Liver (tissue), 9 donors: ENCODE measurements around the gene DYRK1A. TPM values are rescaled to one million over a fixed set of nuclear protein-coding genes. Genes with fewer than 3 reads are reported as not detected.
A peak's percentile ranks its signal among the peaks of the same experiment; 100 is the strongest.

Source experiments
- DNase-seq: peaks from one replicate; pipeline ENCODE4 v3.0.0-alpha.2; 2017; ENCODE audit warnings: low spot score
- H3K27ac ChIP-seq, 2 donors: one replicate each; pipeline ENCODE4 v1.7.0; 2013; ENCODE audit warnings: inconsistent platforms in 2 of 2, low read length in 2 of 2, control low read depth in 1 of 2, low read depth in 1 of 2, mild to moderate bottlenecking in 1 of 2
- H3K27me3 ChIP-seq, 4 donors: one replicate each; pipeline versions ENCODE4 v1.6.1 to v1.7.0; 2013; ENCODE audit warnings: low read length in 3 of 4, inconsistent platforms in 1 of 4, mild to moderate bottlenecking in 1 of 4, moderate library complexity in 1 of 4; ENCODE audit not compliant: control insufficient read depth in 4 of 4, insufficient read depth in 4 of 4
- H3K36me3 ChIP-seq, 4 donors: one replicate each; pipeline versions ENCODE4 v1.6.1 to v1.7.0; 2013; ENCODE audit warnings: low read length in 3 of 4, mild to moderate bottlenecking in 3 of 4, low read depth in 1 of 4, moderate library complexity in 1 of 4; ENCODE audit not compliant: control insufficient read depth in 4 of 4, insufficient read depth in 3 of 4
- H3K4me1 ChIP-seq, 4 donors: one replicate each; pipeline versions ENCODE4 v1.6.1 to v1.7.0; 2013; ENCODE audit warnings: low read length in 3 of 4, mild to moderate bottlenecking in 3 of 4, moderate library complexity in 1 of 4; ENCODE audit not compliant: control insufficient read depth in 4 of 4, insufficient read depth in 4 of 4
- H3K4me3 ChIP-seq, 3 donors: one replicate each; pipeline versions ENCODE4 v1.6.1 to v1.7.0; 2013; ENCODE audit warnings: low read length in 3 of 3, control low read depth in 1 of 3, low read depth in 1 of 3, mild to moderate bottlenecking in 1 of 3
- H3K9ac ChIP-seq, 2 donors: one replicate each; pipeline ENCODE4 v1.7.0; 2013; ENCODE audit warnings: low read length in 2 of 2, mild to moderate bottlenecking in 2 of 2, moderate library complexity in 2 of 2, control low read depth in 1 of 2, low read depth in 1 of 2
- H3K9me3 ChIP-seq, 4 donors: one replicate each; pipeline versions ENCODE4 v1.6.1 to v1.7.0; 2013; ENCODE audit warnings: low read length in 3 of 4; ENCODE audit not compliant: control insufficient read depth in 4 of 4
- CTCF ChIP-seq: fragments of 150-350 bp; IDR thresholded peaks from 2 replicates; pipeline ENCODE4 v1.5.1; 2017; ENCODE audit warnings: improper control_type of control experiment, low read depth, low read length; ENCODE audit not compliant: missing input control
- EGR1 ChIP-seq, 2 donors: IDR thresholded peaks; 2 replicates each; pipeline ENCODE4 v1.6.1; 2016 to 2018; ENCODE audit warnings: antibody characterized with exemption in 2 of 2, low read depth in 2 of 2
- FOXA1 ChIP-seq: IDR thresholded peaks from 2 replicates; pipeline ENCODE4 v1.6.1; 2016; ENCODE audit warnings: antibody characterized with exemption
- GABPA ChIP-seq, 2 donors: IDR thresholded peaks in 1 of 2; conservative IDR thresholded peaks in 1 of 2; 2 replicates each; pipeline ENCODE4 v1.6.1; 2016; ENCODE audit warnings: antibody characterized with exemption in 2 of 2, mild to moderate bottlenecking in 1 of 2, moderate library complexity in 1 of 2
- HNF4A ChIP-seq, 2 donors: conservative IDR thresholded peaks; 2 replicates each; pipeline ENCODE4 v1.6.1; 2016; ENCODE audit warnings: antibody characterized with exemption in 2 of 2, mild to moderate bottlenecking in 2 of 2
- HNF4G ChIP-seq: IDR thresholded peaks from 2 replicates; pipeline ENCODE4 v1.6.1; 2016; ENCODE audit warnings: antibody characterized with exemption
- RAD21 ChIP-seq, 2 donors: IDR thresholded peaks; 2 replicates each; pipeline ENCODE4 v1.6.1; 2016; ENCODE audit warnings: antibody characterized with exemption in 2 of 2, mild to moderate bottlenecking in 2 of 2
- RXRA ChIP-seq, 2 donors: IDR thresholded peaks; 2 replicates each; pipeline ENCODE4 v1.6.1; 2017 to 2018; ENCODE audit warnings: antibody characterized with exemption in 2 of 2, mild to moderate bottlenecking in 1 of 2
- YY1 ChIP-seq: IDR thresholded peaks from 2 replicates; pipeline ENCODE4 v1.6.1; 2016; ENCODE audit warnings: antibody characterized with exemption, mild to moderate bottlenecking
- WGBS: extraction: QIAGEN DNeasy Blood & Tissue Kit; methylation state at CpG from one replicate; pipeline ENCODE4 v1.1.7; 2013; 5-methylcytosine and 5-hydroxymethylcytosine counted together
- polyA plus RNA-seq, 2 donors: library from polyadenylated mRNA; stranded (reverse) in 1 of 2; unstranded in 1 of 2; fragments of 200-250 nt in 1 of 2; fragments of >200 nt in 1 of 2; fragmentation: Nextera tagmentation in 1 of 2; extraction: Ambion mirVana in 1 of 2; gene quantifications; one replicate each; pipeline versions ENCODE4 v1.2.1 to v1.2.3, GENCODE V29; 2013 to 2015
- total RNA-seq, 2 donors: library from RNA; depleted of rRNA; stranded (reverse); fragments of >200 nt; gene quantifications; one replicate each; pipeline ENCODE4 v1.2.3, GENCODE V29; 2014
- TF ChIP-seq, protein P1 (sequence below): IDR thresholded peaks from 2 replicates; pipeline ENCODE4 v1.6.1; 2016; ENCODE audit warnings: antibody characterized with exemption
- TF ChIP-seq, protein P2 (sequence below): IDR thresholded peaks from 2 replicates; pipeline ENCODE4 v1.6.1; 2016; ENCODE audit warnings: antibody characterized with exemption, mild to moderate bottlenecking
- donor health status: healthy.
- donor health status: healthy.
- donor health status: healthy.
- donor health status: healthy.
- donor health status: healthy.

Gene DYRK1A
- total and polyA plus RNA-seq, 4 donors = 5.1 to 58.3 (median 22.9) TPM

DNA sequence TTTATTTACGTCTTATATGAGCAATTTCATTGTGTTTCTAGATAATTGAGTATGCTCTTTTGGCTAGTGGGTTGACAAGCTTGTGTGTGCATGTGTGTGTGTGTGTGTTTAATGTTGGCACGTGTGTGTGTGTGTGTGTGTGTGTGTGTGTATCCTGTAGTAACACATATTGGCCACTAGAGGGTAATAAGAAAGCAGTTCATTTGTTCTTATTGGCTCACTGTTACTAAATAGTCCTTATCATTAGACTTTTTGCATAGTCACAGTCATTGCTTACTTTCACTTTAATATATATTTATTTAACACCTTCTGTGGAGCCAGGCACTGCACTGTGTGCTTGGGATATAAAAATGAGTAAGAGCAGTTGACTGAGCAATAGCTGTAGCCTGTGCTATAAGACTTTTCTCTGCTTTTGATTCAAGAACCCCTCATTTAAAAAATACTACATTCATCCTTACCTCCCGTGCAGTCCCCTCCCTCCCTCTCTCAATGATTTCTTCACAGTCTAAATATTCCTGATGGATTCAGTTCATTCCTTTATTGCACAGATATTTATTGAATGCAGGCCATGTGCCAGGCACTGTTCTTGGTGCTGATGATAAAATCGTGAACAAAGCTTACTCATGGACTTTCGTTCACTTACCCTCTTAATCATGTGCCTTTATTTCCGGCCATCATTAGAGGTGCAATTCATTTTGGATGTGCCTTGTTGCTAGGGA, 96.7 kb downstream of the DYRK1A start (continued):
- TF ChIP-seq HNF4A (conservative IDR thresholded peaks at IDR 0.05) (peak; percentile 25 to 32), CTCF (peak; percentile 77)
- TF ChIP-seq, protein P1, sequence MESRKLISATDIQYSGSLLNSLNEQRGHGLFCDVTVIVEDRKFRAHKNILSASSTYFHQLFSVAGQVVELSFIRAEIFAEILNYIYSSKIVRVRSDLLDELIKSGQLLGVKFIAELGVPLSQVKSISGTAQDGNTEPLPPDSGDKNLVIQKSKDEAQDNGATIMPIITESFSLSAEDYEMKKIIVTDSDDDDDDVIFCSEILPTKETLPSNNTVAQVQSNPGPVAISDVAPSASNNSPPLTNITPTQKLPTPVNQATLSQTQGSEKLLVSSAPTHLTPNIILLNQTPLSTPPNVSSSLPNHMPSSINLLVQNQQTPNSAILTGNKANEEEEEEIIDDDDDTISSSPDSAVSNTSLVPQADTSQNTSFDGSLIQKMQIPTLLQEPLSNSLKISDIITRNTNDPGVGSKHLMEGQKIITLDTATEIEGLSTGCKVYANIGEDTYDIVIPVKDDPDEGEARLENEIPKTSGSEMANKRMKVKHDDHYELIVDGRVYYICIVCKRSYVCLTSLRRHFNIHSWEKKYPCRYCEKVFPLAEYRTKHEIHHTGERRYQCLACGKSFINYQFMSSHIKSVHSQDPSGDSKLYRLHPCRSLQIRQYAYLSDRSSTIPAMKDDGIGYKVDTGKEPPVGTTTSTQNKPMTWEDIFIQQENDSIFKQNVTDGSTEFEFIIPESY = no peak

DNA sequence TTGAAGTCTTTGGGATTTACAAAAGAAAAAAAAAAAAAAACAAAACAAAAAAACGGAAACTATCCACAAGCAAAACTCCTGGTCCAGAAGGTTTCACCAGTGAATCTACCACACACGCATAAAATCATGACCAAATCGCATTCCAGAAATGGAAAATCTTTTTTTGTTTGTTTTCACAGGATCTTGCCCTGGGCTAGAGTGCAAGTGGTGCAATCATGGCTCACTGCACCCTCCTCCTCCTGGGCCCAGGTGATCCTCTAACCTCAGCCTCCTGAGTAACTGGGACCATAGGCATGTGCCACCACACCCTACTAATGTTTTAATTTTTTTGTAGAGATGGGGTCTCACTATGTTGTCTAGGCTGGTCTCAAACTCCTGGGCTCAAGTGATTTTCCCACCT, 100.5 kb downstream of the DYRK1A start:
- TF ChIP-seq HNF4A (conservative IDR thresholded peaks at IDR 0.05) = peak; percentile 61 to 73
- no peak for TF ChIP-seq YY1
- WGBS = 69% methylated on average over 3 of the region's 3 CpGs
- no peak overlapping the region for H3K4me3 ChIP-seq

DNA sequence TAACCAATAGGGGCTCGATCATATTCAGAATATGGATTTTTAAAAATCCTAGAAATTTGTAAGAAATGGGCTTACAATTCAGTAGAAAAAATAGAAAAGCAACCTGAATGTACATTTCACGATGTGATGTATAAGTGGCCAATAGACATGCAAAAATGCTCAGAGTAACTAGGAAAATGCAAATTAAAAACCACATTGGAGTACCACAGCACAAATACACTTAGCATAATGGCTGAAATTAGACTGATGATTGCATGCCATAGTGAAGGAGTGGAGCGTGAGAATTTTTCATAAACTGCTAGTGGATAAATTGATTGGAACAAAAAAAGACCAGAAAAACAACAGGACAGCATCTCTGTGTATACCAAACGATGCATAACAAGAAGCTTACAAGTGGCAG, 102.3 kb downstream of the DYRK1A start:
- no peak overlapping the region for H3K9ac ChIP-seq
- no peak overlapping the region for H3K4me3 ChIP-seq
- no peaks in the 10 kb centered on the region for H3K9me3 ChIP-seq
- no peak overlapping the region for H3K27ac ChIP-seq
- WGBS = 97% methylated on average over 4 of the region's 4 CpGs
- DNase-seq = no peak
- TF ChIP-seq RAD21 (IDR thresholded peaks at IDR 0.05) (no peak), YY1 (no peak), GABPA (IDR thresholded peaks at IDR 0.05 in 1 of 2, conservative IDR thresholded peaks at IDR 0.05 in 1 of 2) (no peak), HNF4A (conservative IDR thresholded peaks at IDR 0.05) (no peak), HNF4G (no peak), RXRA (IDR thresholded peaks at IDR 0.05) (no peak), FOXA1 (no peak), EGR1 (IDR thresholded peaks at IDR 0.05; ENCODE audit: low read depth in 2 of 2) (no peak), CTCF (no peak)
- TF ChIP-seq, protein P2, sequence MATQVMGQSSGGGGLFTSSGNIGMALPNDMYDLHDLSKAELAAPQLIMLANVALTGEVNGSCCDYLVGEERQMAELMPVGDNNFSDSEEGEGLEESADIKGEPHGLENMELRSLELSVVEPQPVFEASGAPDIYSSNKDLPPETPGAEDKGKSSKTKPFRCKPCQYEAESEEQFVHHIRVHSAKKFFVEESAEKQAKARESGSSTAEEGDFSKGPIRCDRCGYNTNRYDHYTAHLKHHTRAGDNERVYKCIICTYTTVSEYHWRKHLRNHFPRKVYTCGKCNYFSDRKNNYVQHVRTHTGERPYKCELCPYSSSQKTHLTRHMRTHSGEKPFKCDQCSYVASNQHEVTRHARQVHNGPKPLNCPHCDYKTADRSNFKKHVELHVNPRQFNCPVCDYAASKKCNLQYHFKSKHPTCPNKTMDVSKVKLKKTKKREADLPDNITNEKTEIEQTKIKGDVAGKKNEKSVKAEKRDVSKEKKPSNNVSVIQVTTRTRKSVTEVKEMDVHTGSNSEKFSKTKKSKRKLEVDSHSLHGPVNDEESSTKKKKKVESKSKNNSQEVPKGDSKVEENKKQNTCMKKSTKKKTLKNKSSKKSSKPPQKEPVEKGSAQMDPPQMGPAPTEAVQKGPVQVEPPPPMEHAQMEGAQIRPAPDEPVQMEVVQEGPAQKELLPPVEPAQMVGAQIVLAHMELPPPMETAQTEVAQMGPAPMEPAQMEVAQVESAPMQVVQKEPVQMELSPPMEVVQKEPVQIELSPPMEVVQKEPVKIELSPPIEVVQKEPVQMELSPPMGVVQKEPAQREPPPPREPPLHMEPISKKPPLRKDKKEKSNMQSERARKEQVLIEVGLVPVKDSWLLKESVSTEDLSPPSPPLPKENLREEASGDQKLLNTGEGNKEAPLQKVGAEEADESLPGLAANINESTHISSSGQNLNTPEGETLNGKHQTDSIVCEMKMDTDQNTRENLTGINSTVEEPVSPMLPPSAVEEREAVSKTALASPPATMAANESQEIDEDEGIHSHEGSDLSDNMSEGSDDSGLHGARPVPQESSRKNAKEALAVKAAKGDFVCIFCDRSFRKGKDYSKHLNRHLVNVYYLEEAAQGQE = no peak
- TF ChIP-seq, protein P1 = no peak
- H3K4me1 ChIP-seq = peaks cover 0 to 6% (median 1%) of the 10 kb centered on the region in 4 donors
- H3K36me3 ChIP-seq = peaks cover 3 to 5% (median 3%) of the 10 kb centered on the region in 4 donors
- no peaks in the 10 kb centered on the region for H3K27me3 ChIP-seq

More for the DNA sequence above, 100.5 kb downstream of the DYRK1A start:
- Histone ChIP-seq H3K27me3 (no peaks in the 10 kb centered on the region), H3K27ac (no peak overlapping the region), H3K36me3 (peaks cover 0 to 2% (median 0%) of the 10 kb centered on the region in 4 donors), H3K4me1 (peaks cover 10 to 23% (median 13%) of the 10 kb centered on the region in 4 donors), H3K9ac (no peak overlapping the region), H3K9me3 (no peaks in the 10 kb centered on the region)
- DNase-seq = no peak
